Hematopoietic multipotent progenitor cell treated with erythropoietin and hydrocortisone succinate and interleukin-3 and kit ligand, for 15 days (in vitro differentiated cells): ENCODE measurements around the gene FMNL3.

ENCODE experiments used
- DNase-seq: peaks from one replicate; pipeline ENCODE4 v3.0.0-alpha.2; 2015; ENCODE audit warnings: low spot score

The FMNL3 gene

GRCh38 chr12:49604856-49605255 is 102.3 kb downstream of the FMNL3 start:
- DNase-seq, result no peak

- DNase-seq, result no peak
Observed at GRCh38 chr12:49603721-49604120, 103.5 kb downstream of the FMNL3 start.

GRCh38 chr12:49599961-49600360 is 107.2 kb downstream of the FMNL3 start:
- no peak for DNase-seq

- DNase-seq, result no peak
Observed at GRCh38 chr12:49598527-49598926, 108.7 kb downstream of the FMNL3 start.

- peak; percentile 61 for DNase-seq
Observed at GRCh38 chr12:49588721-49589516, 118.3 kb downstream of the FMNL3 start.

- no peak for DNase-seq
Observed at GRCh38 chr12:49588281-49588680, 118.9 kb downstream of the FMNL3 start.

GRCh38 chr12:49587174-49587908 is 119.9 kb downstream of the FMNL3 start:
- no peak for DNase-seq
